HepG2 (cell line): Measurements from ENCODE around the gene FBXO44. TPM values are rescaled to one million over a fixed set of nuclear protein-coding genes. Genes with fewer than 3 reads are reported as not detected.
A peak's percentile ranks its signal among the peaks of the same experiment; 100 is the strongest.

ENCODE experiments used
- DRAP1 ChIP-seq: IDR thresholded peaks from 2 replicates; pipeline ENCODE4 v1.6.1; 2016; ENCODE audit warnings: missing genetic modification reagents, missing compliant biosample characterization
- GABPB1 ChIP-seq: IDR thresholded peaks from 2 replicates; pipeline ENCODE4 v1.6.1; 2016; ENCODE audit warnings: mild to moderate bottlenecking, missing genetic modification reagents, moderate library complexity, missing compliant biosample characterization
- HIVEP1 ChIP-seq: sonication (generic); formaldehyde crosslinking; IDR thresholded peaks from 2 replicates; pipeline ENCODE4 v1.4.0; 2020; ENCODE audit warnings: mild to moderate bottlenecking, missing genetic modification reagents
- KLF16 ChIP-seq, 2 experiments: sonication (generic) in 1 of 2; formaldehyde crosslinking in 1 of 2; IDR thresholded peaks; 2 replicates each; pipeline versions ENCODE4 v1.6.1 to v1.8.0; 2016 to 2023; ENCODE audit warnings: missing genetic modification reagents in 2 of 2, missing compliant biosample characterization in 1 of 2
- MAFG ChIP-seq: sonication (generic); formaldehyde crosslinking; IDR thresholded peaks from 2 replicates; pipeline ENCODE4 v1.5.1; 2020; ENCODE audit warnings: mild to moderate bottlenecking, missing genetic modification reagents
- MEIS1 ChIP-seq: sonication (generic); formaldehyde crosslinking; IDR thresholded peaks from 2 replicates; pipeline ENCODE4 v1.9.0; 2021; ENCODE audit warnings: mild to moderate bottlenecking, missing genetic modification reagents, moderate library complexity, borderline replicate concordance
- NAIF1 ChIP-seq: sonication (generic); formaldehyde crosslinking; IDR thresholded peaks from 2 replicates; pipeline ENCODE4 v1.5.0; 2020; ENCODE audit warnings: mild to moderate bottlenecking, missing genetic modification reagents, borderline replicate concordance
- SAP130 ChIP-seq: IDR thresholded peaks from 2 replicates; pipeline ENCODE4 v1.6.1; 2016; ENCODE audit warnings: low read depth
- SNAPC2 ChIP-seq: sonication (generic); formaldehyde crosslinking; IDR thresholded peaks from 2 replicates; pipeline ENCODE4 v1.8.1; 2022; ENCODE audit warnings: mild to moderate bottlenecking, missing genetic modification reagents
- YEATS2 ChIP-seq: sonication (generic); formaldehyde crosslinking; IDR thresholded peaks from 2 replicates; pipeline ENCODE4 v1.4.0; 2020; ENCODE audit warnings: missing genetic modification reagents, borderline replicate concordance
- YY1 ChIP-seq: IDR thresholded peaks from 2 replicates; pipeline ENCODE4 v1.6.1; 2011; ENCODE audit warnings: low read length, low read depth, moderate library complexity, mild to moderate bottlenecking; ENCODE audit not compliant: insufficient read depth, insufficient replicate concordance
- ZNF446 ChIP-seq: sonication (generic); formaldehyde crosslinking; IDR thresholded peaks from 2 replicates; pipeline ENCODE4 v1.5.0; 2020; ENCODE audit warnings: mild to moderate bottlenecking, missing genetic modification reagents
- polyA plus RNA-seq, 8 experiments: library from polyadenylated mRNA; depleted of rRNA in 3 of 8; stranded (reverse) in 7 of 8; unstranded in 1 of 8; fragments of >200 nt; fragmentation: Illumina TruSeq in 4 of 8; extraction: Trizol in 4 of 8; gene quantifications; 2 replicates each; pipeline versions ENCODE4 v1.2.1 to v1.2.3, GENCODE V29; 2011 to 2016; ENCODE audit warnings: low read depth in 4 of 8, missing spikeins in 1 of 8, mixed read lengths in 1 of 8; ENCODE audit not compliant: insufficient read depth in 1 of 8
- total RNA-seq, 5 experiments: library from RNA; depleted of rRNA; stranded (reverse); fragments of >200 nt; fragmentation: Illumina TruSeq; extraction: Trizol; gene quantifications; 2 replicates each; pipeline ENCODE4 v1.2.3, GENCODE V29; 2016; ENCODE audit warnings: low read depth in 1 of 5
- TF ChIP-seq, protein P1 (sequence below): sonication (generic); formaldehyde crosslinking; IDR thresholded peaks from 2 replicates; pipeline ENCODE4 v1.8.1; 2023; ENCODE audit warnings: mild to moderate bottlenecking, moderate library complexity, missing genetic modification reagents
- TF ChIP-seq, protein P2 (sequence below): IDR thresholded peaks from 2 replicates; pipeline ENCODE4 v1.6.1; 2012; ENCODE audit warnings: inconsistent platforms
- TF ChIP-seq, protein P3 (sequence below): IDR thresholded peaks from 2 replicates; pipeline ENCODE4 v1.6.1; 2016; ENCODE audit warnings: missing compliant biosample characterization, missing genetic modification reagents, borderline replicate concordance
- TF ChIP-seq, protein P4 (sequence below): sonication (generic); formaldehyde crosslinking; IDR thresholded peaks from 2 replicates; pipeline ENCODE4 v1.4.0; 2020; ENCODE audit warnings: mild to moderate bottlenecking, missing genetic modification reagents
- TF ChIP-seq, protein P5 (sequence below): IDR thresholded peaks from 2 replicates; pipeline ENCODE4 v1.6.1; 2016; ENCODE audit warnings: missing compliant biosample characterization, missing genetic modification reagents, borderline replicate concordance

Gene FBXO44
- total and polyA plus RNA-seq, 2 of the 13 experiments (the other 11 are each of a cell fraction or from before 2014, with no cell fraction given), result 22.4 to 27.9 TPM

GRCh38 chr1:11681071-11681771, 26.5 kb downstream of the FBXO44 start, which contains the start of gene MAD2L2 (continued):
- TF ChIP-seq SNAPC2 (CRISPR knock-in tag), result peak; percentile 70; the same call in 1 of the 2 replicates
- TF ChIP-seq YEATS2, result no peak
- 0 out of 2 replicates have a peak, but pooled peaks have one; percentile 50 for TF ChIP-seq NAIF1 (CRISPR knock-in tag)
- TF ChIP-seq MAFG (CRISPR knock-in tag), result no peak
- peak; percentile 76 for TF ChIP-seq GABPB1
- peak; percentile 44 for TF ChIP-seq YY1
- peak; percentile 87; the same call in 1 of the 2 replicates for TF ChIP-seq ZNF446 (CRISPR knock-in tag)
- TF ChIP-seq HIVEP1 (CRISPR knock-in tag), result no peak
- TF ChIP-seq, protein P1, sequence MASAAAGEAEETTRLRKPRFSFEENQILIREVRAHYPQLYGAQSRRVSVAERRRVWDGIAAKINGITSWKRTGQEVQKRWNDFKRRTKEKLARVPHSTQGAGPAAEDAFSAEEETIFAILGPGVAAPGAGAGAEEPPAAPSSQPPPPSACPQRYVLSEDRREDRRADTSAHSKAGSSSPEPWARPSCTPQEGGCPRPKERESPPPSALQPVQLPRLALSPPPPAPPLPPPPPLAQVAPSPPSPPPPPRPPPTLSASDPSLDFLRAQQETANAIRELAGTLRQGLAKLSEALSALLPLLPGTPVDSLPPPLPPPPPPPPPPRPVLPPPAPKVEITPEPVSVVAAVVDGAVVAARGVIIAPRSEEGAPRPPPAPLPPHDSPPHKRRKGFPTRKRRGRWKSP, result peak; percentile 42; the same call in 1 of the 2 replicates
- TF ChIP-seq SAP130, result peak; percentile 89
- TF ChIP-seq DRAP1, result peak; percentile 27; the same call in 1 of the 2 replicates
- no peak for TF ChIP-seq MEIS1 (CRISPR knock-in tag)
- TF ChIP-seq, protein P2, sequence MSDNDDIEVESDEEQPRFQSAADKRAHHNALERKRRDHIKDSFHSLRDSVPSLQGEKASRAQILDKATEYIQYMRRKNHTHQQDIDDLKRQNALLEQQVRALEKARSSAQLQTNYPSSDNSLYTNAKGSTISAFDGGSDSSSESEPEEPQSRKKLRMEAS, result peak; percentile 66; the same call in 1 of the 2 replicates
- TF ChIP-seq, protein P3, sequence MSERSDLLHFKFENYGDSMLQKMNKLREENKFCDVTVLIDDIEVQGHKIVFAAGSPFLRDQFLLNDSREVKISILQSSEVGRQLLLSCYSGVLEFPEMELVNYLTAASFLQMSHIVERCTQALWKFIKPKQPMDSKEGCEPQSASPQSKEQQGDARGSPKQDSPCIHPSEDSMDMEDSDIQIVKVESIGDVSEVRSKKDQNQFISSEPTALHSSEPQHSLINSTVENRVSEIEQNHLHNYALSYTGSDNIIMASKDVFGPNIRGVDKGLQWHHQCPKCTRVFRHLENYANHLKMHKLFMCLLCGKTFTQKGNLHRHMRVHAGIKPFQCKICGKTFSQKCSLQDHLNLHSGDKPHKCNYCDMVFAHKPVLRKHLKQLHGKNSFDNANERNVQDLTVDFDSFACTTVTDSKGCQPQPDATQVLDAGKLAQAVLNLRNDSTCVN (CRISPR knock-in tag), result no peak; the same call in 1 of the 2 replicates
- TF ChIP-seq, protein P4, sequence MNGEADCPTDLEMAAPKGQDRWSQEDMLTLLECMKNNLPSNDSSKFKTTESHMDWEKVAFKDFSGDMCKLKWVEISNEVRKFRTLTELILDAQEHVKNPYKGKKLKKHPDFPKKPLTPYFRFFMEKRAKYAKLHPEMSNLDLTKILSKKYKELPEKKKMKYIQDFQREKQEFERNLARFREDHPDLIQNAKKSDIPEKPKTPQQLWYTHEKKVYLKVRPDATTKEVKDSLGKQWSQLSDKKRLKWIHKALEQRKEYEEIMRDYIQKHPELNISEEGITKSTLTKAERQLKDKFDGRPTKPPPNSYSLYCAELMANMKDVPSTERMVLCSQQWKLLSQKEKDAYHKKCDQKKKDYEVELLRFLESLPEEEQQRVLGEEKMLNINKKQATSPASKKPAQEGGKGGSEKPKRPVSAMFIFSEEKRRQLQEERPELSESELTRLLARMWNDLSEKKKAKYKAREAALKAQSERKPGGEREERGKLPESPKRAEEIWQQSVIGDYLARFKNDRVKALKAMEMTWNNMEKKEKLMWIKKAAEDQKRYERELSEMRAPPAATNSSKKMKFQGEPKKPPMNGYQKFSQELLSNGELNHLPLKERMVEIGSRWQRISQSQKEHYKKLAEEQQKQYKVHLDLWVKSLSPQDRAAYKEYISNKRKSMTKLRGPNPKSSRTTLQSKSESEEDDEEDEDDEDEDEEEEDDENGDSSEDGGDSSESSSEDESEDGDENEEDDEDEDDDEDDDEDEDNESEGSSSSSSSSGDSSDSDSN (CRISPR knock-in tag), result peak; percentile 31; the same call in 1 of the 2 replicates
- TF ChIP-seq, protein P5, sequence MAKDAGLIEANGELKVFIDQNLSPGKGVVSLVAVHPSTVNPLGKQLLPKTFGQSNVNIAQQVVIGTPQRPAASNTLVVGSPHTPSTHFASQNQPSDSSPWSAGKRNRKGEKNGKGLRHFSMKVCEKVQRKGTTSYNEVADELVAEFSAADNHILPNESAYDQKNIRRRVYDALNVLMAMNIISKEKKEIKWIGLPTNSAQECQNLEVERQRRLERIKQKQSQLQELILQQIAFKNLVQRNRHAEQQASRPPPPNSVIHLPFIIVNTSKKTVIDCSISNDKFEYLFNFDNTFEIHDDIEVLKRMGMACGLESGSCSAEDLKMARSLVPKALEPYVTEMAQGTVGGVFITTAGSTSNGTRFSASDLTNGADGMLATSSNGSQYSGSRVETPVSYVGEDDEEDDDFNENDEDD (CRISPR knock-in tag), result peak; percentile 72; the same call in 1 of the 2 replicates
- TF ChIP-seq KLF16 (CRISPR knock-in tag; IDR thresholded peaks at IDR 0.05), result peak in 1 of 2 experiments; percentile 70; a peak in 2 of 4 replicates
